ENCODE results near the gene PRKD2. TPM values are rescaled to one million over a fixed set of nuclear protein-coding genes. Genes with fewer than 3 reads are reported as not detected.
A peak's percentile ranks its signal among the peaks of the same experiment; 100 is the strongest.
"Not testable (repeated sequence)": the region's sequence is repeated elsewhere in the genome, so short reads cannot be mapped to it uniquely, and the experiment has no call there.

Gene PRKD2
- total and polyA plus RNA-seq, 4 donors = 7.3 to 14.4 (median 9.3) TPM

- TF ChIP-seq YY1 (IDR thresholded peaks at IDR 0.05) = peak; percentile 1
- TF ChIP-seq RAD21 (IDR thresholded peaks at IDR 0.05) = no peak
- TF ChIP-seq HNF4A (conservative IDR thresholded peaks at IDR 0.05) = peak in 1 of 2 donors; percentile 0
- H3K9me3 ChIP-seq (ENCODE audit: control insufficient read depth in 4 of 4, low read length in 3 of 4) = no peaks in the 10 kb centered on the region
- H3K36me3 ChIP-seq (ENCODE audit: control insufficient read depth in 4 of 4, insufficient read depth in 3 of 4, low read depth in 1 of 4, low read length in 3 of 4) = peaks cover 0 to 1% (median under 1%) of the 10 kb centered on the region in 4 donors
- H3K9ac ChIP-seq (ENCODE audit: low read depth in 1 of 2, low read length in 2 of 2) = peak overlapping the region; percentile 93 to 99
- DNase-seq (ENCODE audit: low spot score) = no peak
- peak overlapping the region; percentile 89 to 96 for H3K27ac ChIP-seq (ENCODE audit: low read depth in 1 of 2, low read length in 2 of 2)
- no peaks in the 10 kb centered on the region for H3K27me3 ChIP-seq (ENCODE audit: control insufficient read depth in 4 of 4, insufficient read depth in 4 of 4, low read length in 3 of 4)
- H3K4me1 ChIP-seq (ENCODE audit: control insufficient read depth in 4 of 4, insufficient read depth in 4 of 4, low read length in 3 of 4) = peaks cover 0 to 28% (median 19%) of the 10 kb centered on the region in 4 donors
- H3K4me3 ChIP-seq (ENCODE audit: low read depth in 1 of 3, low read length in 3 of 3) = peak overlapping the region; percentile 38 to 82 (median 72)
- 1% methylated on average over 12 of the region's 12 CpGs for WGBS
Measured at GRCh38 chr19:46714444-46715106, 2.3 kb downstream of the PRKD2 start.

- peaks cover 0 to 28% (median 19%) of the 10 kb centered on the region in 4 donors for H3K4me1 ChIP-seq (ENCODE audit: control insufficient read depth in 4 of 4, insufficient read depth in 4 of 4, low read length in 3 of 4)
- peak; percentile 79 for DNase-seq (ENCODE audit: low spot score)
- TF ChIP-seq TAF1 (conservative IDR thresholded peaks at IDR 0.05) (no peak), FOXA2 (IDR thresholded peaks at IDR 0.05) (no peak), RXRA (IDR thresholded peaks at IDR 0.05) (peak in 1 of 2 donors; percentile 19), REST (IDR thresholded peaks at IDR 0.05) (peak; percentile 57), NR2F2 (IDR thresholded peaks at IDR 0.05) (peak; percentile 79), HNF4A (conservative IDR thresholded peaks at IDR 0.05) (peak in 1 of 2 donors; percentile 5), EGR1 (IDR thresholded peaks at IDR 0.05; ENCODE audit: low read depth in 2 of 2) (peak in 1 of 2 donors; percentile 16), YY1 (IDR thresholded peaks at IDR 0.05) (peak; percentile 11)
Measured at GRCh38 chr19:46713781-46714443, 3.0 kb downstream of the PRKD2 start.

GRCh38 chr19:46712768-46713338, 4.1 kb downstream of the PRKD2 start:
- not testable (repeated sequence) for H3K9ac ChIP-seq (ENCODE audit: low read depth in 1 of 2, low read length in 2 of 2); H3K4me3 ChIP-seq (ENCODE audit: low read depth in 1 of 3, low read length in 3 of 3); H3K27me3 ChIP-seq (ENCODE audit: control insufficient read depth in 4 of 4, insufficient read depth in 4 of 4, low read length in 3 of 4); DNase-seq (ENCODE audit: low spot score); H3K36me3 ChIP-seq (ENCODE audit: control insufficient read depth in 4 of 4, insufficient read depth in 3 of 4, low read depth in 1 of 4, low read length in 3 of 4); H3K9me3 ChIP-seq (ENCODE audit: control insufficient read depth in 4 of 4, low read length in 3 of 4)
- 86% methylated on average over 6 of the region's 6 CpGs for WGBS
- H3K27ac ChIP-seq (ENCODE audit: low read depth in 1 of 2, low read length in 2 of 2) = peak overlapping the region in 1 of 2 donors; percentile 96
- peaks cover 0 to 20% (median 16%) of the 10 kb centered on the region in 4 donors for H3K4me1 ChIP-seq (ENCODE audit: control insufficient read depth in 4 of 4, insufficient read depth in 4 of 4, low read length in 3 of 4)

More at GRCh38 chr19:46713781-46714443, 3.0 kb downstream of the PRKD2 start:
- H3K27me3 ChIP-seq (ENCODE audit: control insufficient read depth in 4 of 4, insufficient read depth in 4 of 4, low read length in 3 of 4) = no peaks in the 10 kb centered on the region
- peak overlapping the region in 1 of 2 donors; percentile 36 for H3K9ac ChIP-seq (ENCODE audit: low read depth in 1 of 2, low read length in 2 of 2)
- peak overlapping the region; percentile 89 to 96 for H3K27ac ChIP-seq (ENCODE audit: low read depth in 1 of 2, low read length in 2 of 2)
- H3K9me3 ChIP-seq (ENCODE audit: control insufficient read depth in 4 of 4, low read length in 3 of 4) = no peaks in the 10 kb centered on the region
- peaks cover 0 to 4% (median 1%) of the 10 kb centered on the region in 4 donors for H3K36me3 ChIP-seq (ENCODE audit: control insufficient read depth in 4 of 4, insufficient read depth in 3 of 4, low read depth in 1 of 4, low read length in 3 of 4)
- WGBS = under 1% methylated on average over 39 of the region's 39 CpGs
- peak overlapping the region; percentile 66 to 82 (median 72) for H3K4me3 ChIP-seq (ENCODE audit: low read depth in 1 of 3, low read length in 3 of 3)

Data from liver (tissue), 9 donors.